K562 (cell line): ENCODE data around the gene RITA1. TPM values are rescaled to one million over a fixed set of nuclear protein-coding genes. Genes with fewer than 3 reads are reported as not detected.

Experiments used
- CBX3 ChIP-seq, 2 experiments: IDR thresholded peaks; 1 replicate in 1 of 2; 2 replicates in 1 of 2; pipeline ENCODE4 v1.6.1; 2012; ENCODE audit warnings: inconsistent platforms in 2 of 2, low read length in 2 of 2, borderline replicate concordance in 1 of 2, control low read depth in 1 of 2
- E2F4 ChIP-seq: sonication (generic); formaldehyde crosslinking; IDR thresholded peaks from 2 replicates; pipeline ENCODE4 v1.8.0; 2022; ENCODE audit warnings: mild to moderate bottlenecking, low read depth, missing genetic modification reagents
- E4F1 ChIP-seq: fragments of 250-450 bp; sonication (Bioruptor Pico); IDR thresholded peaks from 2 replicates; pipeline ENCODE4 v1.5.0; 2021; ENCODE audit warnings: mild to moderate bottlenecking, borderline replicate concordance
- KLF16 ChIP-seq: IDR thresholded peaks from 2 replicates; pipeline ENCODE4 v1.6.1; 2016; ENCODE audit warnings: antibody characterized with exemption
- NFIX ChIP-seq: fragments of 250-450 bp; sonication (Bioruptor Pico); IDR thresholded peaks from 2 replicates; pipeline ENCODE4 v1.4.0; 2020; ENCODE audit warnings: low read depth, mild to moderate bottlenecking, moderate library complexity
- NKRF ChIP-seq: fragments of 450-650 bp; IDR thresholded peaks from 2 replicates; pipeline ENCODE4 v1.6.1; 2016; ENCODE audit warnings: borderline replicate concordance
- PRDM10 ChIP-seq: fragments of 450-650 bp; IDR thresholded peaks from 2 replicates; pipeline ENCODE4 v1.6.1; 2018; ENCODE audit not compliant: partially characterized antibody
- RAD21 ChIP-seq, 2 experiments: fragments of 250-450 bp in 1 of 2; fragments of 450-650 bp in 1 of 2; sonication (Bioruptor Pico) in 1 of 2; formaldehyde crosslinking in 1 of 2; IDR thresholded peaks in 1 of 2; conservative IDR thresholded peaks in 1 of 2; 2 replicates each; pipeline versions ENCODE4 v1.4.0 to v1.8.0; 2020 to 2022; ENCODE audit warnings: mild to moderate bottlenecking in 2 of 2, moderate library complexity in 1 of 2
- RNF2 ChIP-seq: sonication (generic); IDR thresholded peaks from 2 replicates; pipeline ENCODE4 v1.6.1; 2016
- SIN3B ChIP-seq: fragments of 450-650 bp; IDR thresholded peaks from 2 replicates; pipeline ENCODE4 v1.6.1; 2017; ENCODE audit warnings: low read depth, mild to moderate bottlenecking, moderate library complexity
- TAF9B ChIP-seq: fragments of 450-650 bp; IDR thresholded peaks from 2 replicates; pipeline ENCODE4 v1.6.1; 2018; ENCODE audit warnings: mild to moderate bottlenecking; ENCODE audit not compliant: partially characterized antibody
- TRIM28 ChIP-seq: fragments of 450-650 bp; IDR thresholded peaks from 2 replicates; pipeline ENCODE4 v1.6.1; 2017
- XRCC5 ChIP-seq: fragments of 200-400 bp; formaldehyde crosslinking; IDR thresholded peaks from 2 replicates; pipeline ENCODE4 v1.6.1; 2017; ENCODE audit warnings: low read depth, mild to moderate bottlenecking, low read length
- ZBTB33 ChIP-seq: sonication (generic); formaldehyde crosslinking; IDR thresholded peaks from 2 replicates; pipeline ENCODE4 v1.8.1; 2023; ENCODE audit warnings: mild to moderate bottlenecking, missing genetic modification reagents
- ZBTB7A ChIP-seq: IDR thresholded peaks from 2 replicates; pipeline ENCODE4 v1.6.1; 2011; ENCODE audit warnings: low read depth, mild to moderate bottlenecking, low read length, moderate library complexity, borderline replicate concordance; ENCODE audit not compliant: control insufficient read depth
- ZNF143 ChIP-seq: sonication (generic); formaldehyde crosslinking; IDR thresholded peaks from 2 replicates; pipeline ENCODE4 v1.9.0; 2022; ENCODE audit warnings: mild to moderate bottlenecking, missing genetic modification reagents
- ZNF347 ChIP-seq: fragments of 450-650 bp; formaldehyde crosslinking; IDR thresholded peaks from 2 replicates; pipeline ENCODE4 v1.4.0; 2020; ENCODE audit warnings: low read depth, mild to moderate bottlenecking, moderate library complexity
- ZSCAN29 ChIP-seq: fragments of 450-650 bp; IDR thresholded peaks from 2 replicates; pipeline ENCODE4 v1.6.1; 2017
- polyA plus RNA-seq, 8 experiments: library from polyadenylated mRNA; depleted of rRNA in 4 of 8; stranded (reverse) in 5 of 8; unstranded in 3 of 8; fragments of >200 nt; fragmentation: Nextera tagmentation in 2 of 8; fragmentation: Illumina TruSeq in 1 of 8; extraction: Ambion mirVana in 2 of 8; extraction: Trizol in 1 of 8; gene quantifications; 2 replicates each; pipeline versions ENCODE4 v1.2.1 to v1.2.3, GENCODE V29; 2011 to 2014; ENCODE audit warnings: inconsistent platforms in 1 of 8, missing spikeins in 1 of 8
- total RNA-seq, 7 experiments: library from RNA; depleted of rRNA in 6 of 7; stranded (reverse); fragments of >200 nt in 6 of 7; fragmentation: Illumina TruSeq in 2 of 7; extraction: Trizol in 2 of 7; gene quantifications; 2 replicates each; pipeline versions ENCODE4 v1.2.1 to v1.2.3, GENCODE V29; 2011 to 2021; ENCODE audit warnings: low replicate concordance in 1 of 7

Gene RITA1
- total and polyA plus RNA-seq, 9 of the 15 experiments (the other 6 are each of a cell fraction or from before 2014, with no cell fraction given) = 2.8 to 40.4 (median 18.0) TPM

GRCh38 chr12:113191227-113191626 is 5.7 kb downstream of the RITA1 start (continued):
- TF ChIP-seq PRDM10 (peak; percentile 47), ZNF347 (CRISPR knock-in tag) (no peak), E2F4 (CRISPR knock-in tag) (no peak), E4F1 (CRISPR knock-in tag) (no peak), CBX3 (IDR thresholded peaks at IDR 0.05; ENCODE audit: borderline replicate concordance in 1 of 2, low read length in 2 of 2) (0 out of 3 replicates have a peak, but pooled peaks of 1 of the 2 experiments have one; percentile 3), NFIX (CRISPR knock-in tag) (no peak), NKRF (no peak), RAD21 (CRISPR knock-in tag; conservative IDR thresholded peaks at IDR 0.05 in 1 of 2, IDR thresholded peaks at IDR 0.05 in 1 of 2) (no peak), SIN3B (no peak), XRCC5 (no peak), ZNF143 (CRISPR knock-in tag) (no peak), KLF16 (no peak), ZBTB33 (CRISPR knock-in tag) (peak; percentile 74), TAF9B (no peak), ZBTB7A (peak; percentile 12; the same call in 1 of the 2 replicates), ZSCAN29 (no peak), TRIM28 (no peak), RNF2 (no peak)
